Activated CD4-positive, alpha-beta T cell treated with anti-CD3 and anti-CD28 coated beads, Interleukin-2, amount 50 U/mL, for 16 hours (primary cell): ENCODE results near the gene ATP10A.

ENCODE experiments used
- DNase-seq: peaks from one replicate; pipeline ENCODE4 v3.0.0-alpha.2; 2020

The ATP10A gene

DNA sequence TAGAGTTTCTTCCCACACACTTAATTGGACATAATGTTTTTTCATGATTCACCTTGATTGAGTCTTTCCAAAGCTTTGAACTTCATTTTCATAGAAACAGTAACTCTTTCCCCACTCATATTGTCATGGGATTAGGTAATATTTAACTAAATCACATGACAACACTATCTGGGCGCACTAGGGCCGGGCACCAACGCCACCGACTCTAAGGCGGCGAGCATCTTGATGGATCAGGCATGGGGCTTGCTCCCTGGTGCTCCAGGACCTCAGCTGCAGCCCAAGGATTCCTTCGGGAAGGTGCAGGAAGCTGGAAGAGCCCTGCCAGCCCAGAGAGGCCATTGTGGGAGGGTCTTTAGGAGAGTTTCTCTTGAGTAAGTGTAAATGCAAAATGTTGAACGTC, 231.2 kb downstream of the ATP10A start:
- no peak for DNase-seq
